Measurements from ENCODE around the gene COL2A1.

DNA sequence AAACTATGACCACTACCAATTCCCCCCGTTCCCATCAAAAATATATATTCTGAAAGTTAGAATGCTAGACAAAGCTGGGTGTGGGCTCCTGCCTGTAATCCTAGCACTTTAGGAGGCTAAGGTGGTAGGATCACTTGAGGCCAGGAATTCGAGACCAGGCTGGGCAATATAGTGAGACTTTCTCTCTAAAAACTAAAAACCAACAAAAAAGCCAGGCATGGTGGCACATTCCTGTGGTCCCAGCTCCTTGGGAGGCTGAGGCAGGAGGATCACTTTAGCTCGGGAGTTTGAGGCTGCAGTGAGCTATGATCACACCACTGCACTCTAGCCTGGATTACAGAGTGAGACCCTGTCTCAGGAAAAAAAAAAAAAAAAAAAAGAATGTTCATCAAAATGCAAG lies 48.8 kb upstream of the COL2A1 start:
- TF ChIP-seq, protein P1, sequence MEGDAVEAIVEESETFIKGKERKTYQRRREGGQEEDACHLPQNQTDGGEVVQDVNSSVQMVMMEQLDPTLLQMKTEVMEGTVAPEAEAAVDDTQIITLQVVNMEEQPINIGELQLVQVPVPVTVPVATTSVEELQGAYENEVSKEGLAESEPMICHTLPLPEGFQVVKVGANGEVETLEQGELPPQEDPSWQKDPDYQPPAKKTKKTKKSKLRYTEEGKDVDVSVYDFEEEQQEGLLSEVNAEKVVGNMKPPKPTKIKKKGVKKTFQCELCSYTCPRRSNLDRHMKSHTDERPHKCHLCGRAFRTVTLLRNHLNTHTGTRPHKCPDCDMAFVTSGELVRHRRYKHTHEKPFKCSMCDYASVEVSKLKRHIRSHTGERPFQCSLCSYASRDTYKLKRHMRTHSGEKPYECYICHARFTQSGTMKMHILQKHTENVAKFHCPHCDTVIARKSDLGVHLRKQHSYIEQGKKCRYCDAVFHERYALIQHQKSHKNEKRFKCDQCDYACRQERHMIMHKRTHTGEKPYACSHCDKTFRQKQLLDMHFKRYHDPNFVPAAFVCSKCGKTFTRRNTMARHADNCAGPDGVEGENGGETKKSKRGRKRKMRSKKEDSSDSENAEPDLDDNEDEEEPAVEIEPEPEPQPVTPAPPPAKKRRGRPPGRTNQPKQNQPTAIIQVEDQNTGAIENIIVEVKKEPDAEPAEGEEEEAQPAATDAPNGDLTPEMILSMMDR (tag by site-specific recombination; IDR thresholded peaks at IDR 0.05): no peak
- TF ChIP-seq ZNF114 (tag by site-specific recombination; IDR thresholded peaks at IDR 0.05) (no peak), ZNF423 (tag by site-specific recombination; IDR thresholded peaks at IDR 0.05) (no peak), ZNF274 (IDR thresholded peaks at IDR 0.05; ENCODE audit: low read length) (no peak), ZNF274 (tag by site-specific recombination; IDR thresholded peaks at IDR 0.05; ENCODE audit: borderline replicate concordance) (no peak), SALL2 (tag by site-specific recombination; IDR thresholded peaks at IDR 0.05; ENCODE audit: borderline replicate concordance) (no peak), ZNF776 (tag by site-specific recombination; IDR thresholded peaks at IDR 0.05; ENCODE audit: borderline replicate concordance) (no peak), ZFP69B (tag by site-specific recombination; IDR thresholded peaks at IDR 0.05) (no peak)
- TF ChIP-seq, protein P2, sequence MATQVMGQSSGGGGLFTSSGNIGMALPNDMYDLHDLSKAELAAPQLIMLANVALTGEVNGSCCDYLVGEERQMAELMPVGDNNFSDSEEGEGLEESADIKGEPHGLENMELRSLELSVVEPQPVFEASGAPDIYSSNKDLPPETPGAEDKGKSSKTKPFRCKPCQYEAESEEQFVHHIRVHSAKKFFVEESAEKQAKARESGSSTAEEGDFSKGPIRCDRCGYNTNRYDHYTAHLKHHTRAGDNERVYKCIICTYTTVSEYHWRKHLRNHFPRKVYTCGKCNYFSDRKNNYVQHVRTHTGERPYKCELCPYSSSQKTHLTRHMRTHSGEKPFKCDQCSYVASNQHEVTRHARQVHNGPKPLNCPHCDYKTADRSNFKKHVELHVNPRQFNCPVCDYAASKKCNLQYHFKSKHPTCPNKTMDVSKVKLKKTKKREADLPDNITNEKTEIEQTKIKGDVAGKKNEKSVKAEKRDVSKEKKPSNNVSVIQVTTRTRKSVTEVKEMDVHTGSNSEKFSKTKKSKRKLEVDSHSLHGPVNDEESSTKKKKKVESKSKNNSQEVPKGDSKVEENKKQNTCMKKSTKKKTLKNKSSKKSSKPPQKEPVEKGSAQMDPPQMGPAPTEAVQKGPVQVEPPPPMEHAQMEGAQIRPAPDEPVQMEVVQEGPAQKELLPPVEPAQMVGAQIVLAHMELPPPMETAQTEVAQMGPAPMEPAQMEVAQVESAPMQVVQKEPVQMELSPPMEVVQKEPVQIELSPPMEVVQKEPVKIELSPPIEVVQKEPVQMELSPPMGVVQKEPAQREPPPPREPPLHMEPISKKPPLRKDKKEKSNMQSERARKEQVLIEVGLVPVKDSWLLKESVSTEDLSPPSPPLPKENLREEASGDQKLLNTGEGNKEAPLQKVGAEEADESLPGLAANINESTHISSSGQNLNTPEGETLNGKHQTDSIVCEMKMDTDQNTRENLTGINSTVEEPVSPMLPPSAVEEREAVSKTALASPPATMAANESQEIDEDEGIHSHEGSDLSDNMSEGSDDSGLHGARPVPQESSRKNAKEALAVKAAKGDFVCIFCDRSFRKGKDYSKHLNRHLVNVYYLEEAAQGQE (tag by site-specific recombination; IDR thresholded peaks at IDR 0.05): no peak

Data from HEK293 (cell line).